Measurements from ENCODE around the gene ATG16L1.
A peak's percentile ranks its signal among the peaks of the same experiment; 100 is the strongest.

ATG16L1 gene

DNA sequence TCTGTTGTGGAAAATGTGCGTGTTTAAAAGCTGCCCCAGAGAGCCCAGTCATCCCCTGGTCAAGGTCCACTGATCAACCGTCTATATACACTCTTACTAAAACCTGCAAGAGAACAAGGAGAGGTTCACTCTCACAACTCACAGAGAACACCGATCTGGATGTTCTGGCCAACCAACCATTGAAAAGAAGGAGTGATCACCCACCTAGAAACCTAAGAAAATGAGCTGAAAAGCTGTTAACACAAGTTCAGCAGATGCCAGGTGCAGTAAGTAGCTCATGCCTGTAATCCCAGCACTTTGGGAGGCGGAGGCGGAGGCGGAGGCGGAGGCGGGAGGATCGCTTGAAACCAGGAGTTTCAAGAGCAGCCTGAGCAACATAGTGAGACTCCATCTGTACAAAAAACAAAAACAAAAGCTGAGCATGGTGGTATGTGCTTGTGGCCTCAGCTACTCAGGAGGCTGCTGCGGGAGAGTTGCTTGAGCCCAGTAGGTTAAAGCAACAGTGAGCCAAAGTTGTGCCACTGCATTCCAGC lies 14.5 kb downstream of the ATG16L1 start:
- TF ChIP-seq, protein P1, sequence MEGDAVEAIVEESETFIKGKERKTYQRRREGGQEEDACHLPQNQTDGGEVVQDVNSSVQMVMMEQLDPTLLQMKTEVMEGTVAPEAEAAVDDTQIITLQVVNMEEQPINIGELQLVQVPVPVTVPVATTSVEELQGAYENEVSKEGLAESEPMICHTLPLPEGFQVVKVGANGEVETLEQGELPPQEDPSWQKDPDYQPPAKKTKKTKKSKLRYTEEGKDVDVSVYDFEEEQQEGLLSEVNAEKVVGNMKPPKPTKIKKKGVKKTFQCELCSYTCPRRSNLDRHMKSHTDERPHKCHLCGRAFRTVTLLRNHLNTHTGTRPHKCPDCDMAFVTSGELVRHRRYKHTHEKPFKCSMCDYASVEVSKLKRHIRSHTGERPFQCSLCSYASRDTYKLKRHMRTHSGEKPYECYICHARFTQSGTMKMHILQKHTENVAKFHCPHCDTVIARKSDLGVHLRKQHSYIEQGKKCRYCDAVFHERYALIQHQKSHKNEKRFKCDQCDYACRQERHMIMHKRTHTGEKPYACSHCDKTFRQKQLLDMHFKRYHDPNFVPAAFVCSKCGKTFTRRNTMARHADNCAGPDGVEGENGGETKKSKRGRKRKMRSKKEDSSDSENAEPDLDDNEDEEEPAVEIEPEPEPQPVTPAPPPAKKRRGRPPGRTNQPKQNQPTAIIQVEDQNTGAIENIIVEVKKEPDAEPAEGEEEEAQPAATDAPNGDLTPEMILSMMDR (IDR thresholded peaks at IDR 0.05; ENCODE audit: low read length), result no peak
- no peak for TF ChIP-seq EZH2phosphoT487 (IDR thresholded peaks at IDR 0.05; ENCODE audit: low read length)
- no peak for TF ChIP-seq EZH2 (optimal IDR thresholded peaks at IDR 0.05; ENCODE audit: low read depth, low read length)

DNA sequence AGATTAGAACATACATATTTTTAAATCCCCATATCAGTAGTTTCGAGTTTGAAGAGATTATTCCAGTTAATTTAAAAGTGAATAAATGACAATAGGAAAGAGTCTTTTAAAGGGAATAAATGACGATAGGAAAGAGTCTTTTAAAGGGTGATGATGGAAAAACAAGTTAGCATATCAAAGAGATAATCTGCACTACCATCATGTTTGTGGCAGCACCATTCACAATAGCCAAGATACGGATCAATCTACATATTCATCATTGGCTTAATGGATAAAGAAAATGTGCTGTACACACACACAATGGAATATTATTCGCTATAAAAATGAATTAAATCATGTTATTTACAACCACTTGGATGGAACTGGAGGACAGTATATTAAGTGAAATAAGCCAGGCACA lies 15.0 kb downstream of the ATG16L1 start:
- no peak overlapping the region for H3K27ac ChIP-seq (ENCODE audit: low read length)
- H3K4me3 ChIP-seq (ENCODE audit: low read length), result no peak overlapping the region
- H3K9ac ChIP-seq (ENCODE audit: low read length), result no peak overlapping the region
- peaks cover 15% of the 10 kb centered on the region for H3F3A ChIP-seq (ENCODE audit: insufficient read depth, low read length)
- no peaks in the 10 kb centered on the region for H3K9me2 ChIP-seq (replicated peaks; ENCODE audit: insufficient read depth, low read length)
- no peaks in the 10 kb centered on the region for H3K27me3 ChIP-seq (replicated peaks; ENCODE audit: insufficient read depth, low read length)
- no peak overlapping the region for H2AFZ ChIP-seq (ENCODE audit: low read length)
- H3K79me2 ChIP-seq (ENCODE audit: low read length), result peaks cover 18% of the 10 kb centered on the region
- no peaks in the 10 kb centered on the region for H4K20me1 ChIP-seq (ENCODE audit: insufficient read depth, low read length)
- H3K36me3 ChIP-seq (replicated peaks; ENCODE audit: insufficient read depth, low read length), result peaks cover 18% of the 10 kb centered on the region; the same call in 1 of the 2 replicates
- no peak overlapping the region for H3K4me2 ChIP-seq (ENCODE audit: low read depth, low read length)
- TF ChIP-seq, protein P1 (IDR thresholded peaks at IDR 0.05; ENCODE audit: low read length), result no peak
- TF ChIP-seq EZH2 (optimal IDR thresholded peaks at IDR 0.05; ENCODE audit: low read depth, low read length), result no peak
- TF ChIP-seq EZH2phosphoT487 (IDR thresholded peaks at IDR 0.05; ENCODE audit: low read length), result no peak
- no peak for DNase-seq
- H3K9me3 ChIP-seq (replicated peaks; ENCODE audit: insufficient read depth, low read length), result no peaks in the 10 kb centered on the region
- peaks cover 14% of the 10 kb centered on the region for H3K4me1 ChIP-seq (ENCODE audit: low read length)

More for the DNA sequence above, 14.5 kb downstream of the ATG16L1 start:
- peaks cover 15% of the 10 kb centered on the region for H3F3A ChIP-seq (ENCODE audit: insufficient read depth, low read length)
- DNase-seq, result no peak
- H3K79me2 ChIP-seq (ENCODE audit: low read length), result peaks cover 22% of the 10 kb centered on the region
- H3K27ac ChIP-seq (ENCODE audit: low read length), result no peak overlapping the region
- peaks cover 14% of the 10 kb centered on the region for H3K4me1 ChIP-seq (ENCODE audit: low read length)
- H2AFZ ChIP-seq (ENCODE audit: low read length), result no peak overlapping the region
- no peaks in the 10 kb centered on the region for H3K27me3 ChIP-seq (replicated peaks; ENCODE audit: insufficient read depth, low read length)
- no peak overlapping the region for H3K4me2 ChIP-seq (ENCODE audit: low read depth, low read length)
- no peak overlapping the region for H3K4me3 ChIP-seq (ENCODE audit: low read length)
- H3K9me2 ChIP-seq (replicated peaks; ENCODE audit: insufficient read depth, low read length), result no peaks in the 10 kb centered on the region
- H3K9ac ChIP-seq (ENCODE audit: low read length), result no peak overlapping the region
- peaks cover 18% of the 10 kb centered on the region; the same call in 1 of the 2 replicates for H3K36me3 ChIP-seq (replicated peaks; ENCODE audit: insufficient read depth, low read length)
- no peaks in the 10 kb centered on the region for H3K9me3 ChIP-seq (replicated peaks; ENCODE audit: insufficient read depth, low read length)
- H4K20me1 ChIP-seq (ENCODE audit: insufficient read depth, low read length), result no peaks in the 10 kb centered on the region

DNA sequence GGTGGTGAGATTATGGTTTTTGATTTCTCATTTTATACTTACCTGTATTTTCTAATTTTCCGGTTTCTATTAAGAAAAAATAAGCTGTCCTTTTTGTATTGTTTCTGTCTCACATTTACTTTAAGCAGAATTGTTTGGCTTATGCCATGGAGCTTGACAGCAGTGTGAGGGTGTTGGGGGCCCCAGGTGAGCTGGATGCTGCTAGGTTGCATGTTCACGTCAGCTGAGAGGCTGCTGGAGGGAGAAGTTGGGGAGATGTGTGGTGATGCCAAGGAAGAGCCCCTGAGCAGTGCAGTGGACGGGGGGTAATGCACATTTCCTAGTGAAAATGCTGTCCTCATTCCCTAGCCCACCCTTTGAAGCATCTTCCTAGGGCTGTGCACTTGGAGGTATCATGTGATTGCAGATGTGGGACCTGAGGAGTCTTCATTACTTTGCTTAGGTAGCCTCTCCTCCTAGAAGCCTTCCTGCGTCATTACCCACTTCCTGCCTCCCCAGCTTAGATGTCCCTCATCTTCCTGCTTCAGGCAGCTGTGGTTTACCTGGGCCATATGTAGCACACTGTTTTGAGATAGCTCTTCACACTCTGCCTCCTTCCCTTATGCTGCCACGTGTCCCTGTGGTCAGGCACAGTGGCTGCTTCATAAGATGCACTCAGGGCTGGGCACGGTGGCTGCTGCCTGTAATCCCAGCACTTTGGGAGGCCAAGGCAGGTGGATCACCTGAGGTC lies 16.2 kb downstream of the ATG16L1 start:
- Histone ChIP-seq H3K27me3 (replicated peaks; ENCODE audit: insufficient read depth, low read length) (no peaks in the 10 kb centered on the region), H3K27ac (ENCODE audit: low read length) (peak overlapping the region; percentile 83), H4K20me1 (ENCODE audit: insufficient read depth, low read length) (no peaks in the 10 kb centered on the region), H3K4me2 (ENCODE audit: low read depth, low read length) (peak overlapping the region; percentile 47; the same call in 1 of the 2 replicates), H3K79me2 (ENCODE audit: low read length) (peaks cover 7% of the 10 kb centered on the region; the same call in 1 of the 2 replicates), H3K4me3 (ENCODE audit: low read length) (no peak overlapping the region), H3F3A (ENCODE audit: insufficient read depth, low read length) (peaks cover 15% of the 10 kb centered on the region), H3K9ac (ENCODE audit: low read length) (no peak overlapping the region), H2AFZ (ENCODE audit: low read length) (no peak overlapping the region), H3K9me2 (replicated peaks; ENCODE audit: insufficient read depth, low read length) (no peaks in the 10 kb centered on the region), H3K36me3 (replicated peaks; ENCODE audit: insufficient read depth, low read length) (peaks cover 13% of the 10 kb centered on the region; the same call in 1 of the 2 replicates), H3K4me1 (ENCODE audit: low read length) (peaks cover 14% of the 10 kb centered on the region), H3K9me3 (replicated peaks; ENCODE audit: insufficient read depth, low read length) (no peaks in the 10 kb centered on the region)
- peak; percentile 92 for DNase-seq
- TF ChIP-seq, protein P1 (IDR thresholded peaks at IDR 0.05; ENCODE audit: low read length), result no peak
- TF ChIP-seq EZH2 (optimal IDR thresholded peaks at IDR 0.05; ENCODE audit: low read depth, low read length) (no peak), EZH2phosphoT487 (IDR thresholded peaks at IDR 0.05; ENCODE audit: low read length) (no peak)

Measured in MM.1S (cell line).